GM12891 (cell line): ENCODE results near the gene MGA.

Source experiments
- POLR2A ChIP-seq: IDR thresholded peaks from 2 replicates; pipeline ENCODE4 v1.6.1; 2011; ENCODE audit warnings: low read depth, low read length, control low read depth
- TAF1 ChIP-seq: IDR thresholded peaks from 2 replicates; pipeline ENCODE4 v1.6.1; 2011; ENCODE audit warnings: low read depth, low read length, control low read depth

- no peak for TF ChIP-seq POLR2A
- no peak for TF ChIP-seq TAF1
Measured at GRCh38 chr15:41797201-41797944, 137.2 kb downstream of the MGA start.
